ENCODE results near the gene CTU2.
"Not testable (repeated sequence)": the region's sequence is repeated elsewhere in the genome, so short reads cannot be mapped to it uniquely, and the experiment has no call there.

Gene CTU2

GRCh38 chr16:88706229-88706964 is at the start of gene CTU2, which contains the start of gene RNF166:
CTU2 (plus strand) TSS chr16:88706503; CDS start chr16:88706531, 28 bp downstream.
RNF166 (minus strand) TSS chr16:88706408; CDS start chr16:88706325, 83 bp downstream.
- peak; percentile 77 to 92 (median 81) for DNase-seq

- no peak for DNase-seq
Measured at GRCh38 chr16:88657371-88657770, 48.9 kb upstream of the CTU2 start.

- DNase-seq = no peak
Measured at GRCh38 chr16:88658714-88659113, 47.6 kb upstream of the CTU2 start.

- DNase-seq = no peak
Measured at GRCh38 chr16:88659160-88659559, 47.1 kb upstream of the CTU2 start.

- DNase-seq = no peak
Measured at GRCh38 chr16:88661468-88661867, 44.8 kb upstream of the CTU2 start.

GRCh38 chr16:88662222-88662842 is 44.0 kb upstream of the CTU2 start:
- DNase-seq = no peak

GRCh38 chr16:88662843-88663606 is 43.3 kb upstream of the CTU2 start, which contains the start of gene MVD:
MVD (minus strand) TSS chr16:88663091; CDS start chr16:88663080, 11 bp downstream.
- peak; percentile 79 to 91 (median 86) for DNase-seq

GRCh38 chr16:88665148-88665547 is 41.2 kb upstream of the CTU2 start:
- no peak for DNase-seq

- DNase-seq = no peak
Measured at GRCh38 chr16:88665570-88665969, 40.7 kb upstream of the CTU2 start.

GRCh38 chr16:88667461-88667860 is 38.8 kb upstream of the CTU2 start:
- DNase-seq = no peak

GRCh38 chr16:88669493-88669892 is 36.8 kb upstream of the CTU2 start:
- DNase-seq = not testable (repeated sequence)

GRCh38 chr16:88669980-88670379 is 36.3 kb upstream of the CTU2 start:
- DNase-seq = no peak

GRCh38 chr16:88671806-88672205 is 34.5 kb upstream of the CTU2 start:
- DNase-seq = no peak

GRCh38 chr16:88672776-88673175 is 33.5 kb upstream of the CTU2 start:
- no peak for DNase-seq

GRCh38 chr16:88673716-88674379 is 32.5 kb upstream of the CTU2 start:
- DNase-seq = no peak

GRCh38 chr16:88676502-88677242 is 29.6 kb upstream of the CTU2 start:
- DNase-seq = no peak

GRCh38 chr16:88677721-88678120 is 28.6 kb upstream of the CTU2 start:
- no peak for DNase-seq

- no peak for DNase-seq
Measured at GRCh38 chr16:88678224-88678979, 27.9 kb upstream of the CTU2 start.

- DNase-seq = no peak
Measured at GRCh38 chr16:88680554-88681083, 25.7 kb upstream of the CTU2 start.

GRCh38 chr16:88681084-88681680 is 25.1 kb upstream of the CTU2 start:
- peak in 2 of 4 experiments; percentile 30 for DNase-seq
